ENCODE measurements around the gene WDR81.

Gene WDR81

GRCh38 chr17:1785930-1786329, 61.4 kb downstream of the WDR81 start:
- DNase-seq, result no peak

- no peak for DNase-seq
Measured at GRCh38 chr17:1786708-1787107, 62.2 kb downstream of the WDR81 start.

GRCh38 chr17:1787301-1787902, 62.9 kb downstream of the WDR81 start:
- DNase-seq, result no peak

All from CD4-positive, alpha-beta T cell treated with Interleukin-4 for 4 hours (primary cell).